Neuronal stem cell (in vitro differentiated cells): ENCODE data around the gene ZNF428.

Source experiments
- DNase-seq: peaks from one replicate; pipeline ENCODE4 v3.0.0-alpha.2; 2013; ENCODE audit warnings: low spot score
- H2AFZ ChIP-seq: one replicate; pipeline ENCODE4 v1.6.1; 2013; ENCODE audit warnings: mild to moderate bottlenecking, low read length, inconsistent platforms
- H2AK5ac ChIP-seq: 2 replicates; pipeline ENCODE4 v1.6.1; 2013; ENCODE audit warnings: low read depth, mild to moderate bottlenecking, inconsistent platforms, low read length, moderate library complexity, mixed read lengths
- H2BK120ac ChIP-seq: 2 replicates; pipeline ENCODE4 v1.6.1; 2013; ENCODE audit warnings: low read depth, mild to moderate bottlenecking, inconsistent platforms, low read length, moderate library complexity, mixed read lengths
- H2BK12ac ChIP-seq: one replicate; pipeline ENCODE4 v1.6.1; 2013; ENCODE audit warnings: low read length, inconsistent platforms
- H2BK15ac ChIP-seq: 2 replicates; pipeline ENCODE4 v1.6.1; 2013; ENCODE audit warnings: mild to moderate bottlenecking, low read length, inconsistent platforms, mixed read lengths
- H2BK5ac ChIP-seq: one replicate; pipeline ENCODE4 v1.6.1; 2013; ENCODE audit warnings: inconsistent platforms, mild to moderate bottlenecking, low read length, moderate library complexity
- H3K14ac ChIP-seq: one replicate; pipeline ENCODE4 v1.6.1; 2013; ENCODE audit warnings: low read length, inconsistent platforms
- H3K18ac ChIP-seq: 2 replicates; pipeline ENCODE4 v1.6.1; 2013; ENCODE audit warnings: low read length, inconsistent platforms
- H3K23ac ChIP-seq: 2 replicates; pipeline ENCODE4 v1.6.1; 2013; ENCODE audit warnings: low read depth, mild to moderate bottlenecking, mixed read lengths, low read length, inconsistent platforms; ENCODE audit not compliant: poor library complexity
- H3K27ac ChIP-seq: replicated peaks from 3 replicates; pipeline ENCODE4 v1.5.1; 2013; ENCODE audit warnings: low read length, inconsistent platforms
- H3K27me3 ChIP-seq, 3 experiments: 2 replicates each; pipeline ENCODE4 v1.6.1; 2013; ENCODE audit warnings: low read length in 3 of 3, mild to moderate bottlenecking in 2 of 3, inconsistent platforms in 1 of 3, low read depth in 1 of 3, mixed read lengths in 1 of 3, moderate library complexity in 1 of 3; ENCODE audit not compliant: control insufficient read depth in 3 of 3, insufficient read depth in 3 of 3
- H3K36me3 ChIP-seq, 2 donors: replicated peaks in 1 of 2; 2 replicates each; pipeline ENCODE4 v1.6.1; 2013; ENCODE audit warnings: low read length in 2 of 2; ENCODE audit not compliant: control insufficient read depth in 2 of 2, insufficient read depth in 2 of 2
- H3K4ac ChIP-seq: 2 replicates; pipeline ENCODE4 v1.6.1; 2013; ENCODE audit warnings: inconsistent platforms, mild to moderate bottlenecking, low read length, moderate library complexity
- H3K4me1 ChIP-seq, 2 donors: 1 replicate in 1 of 2; 2 replicates in 1 of 2; pipeline ENCODE4 v1.6.1; 2013; ENCODE audit warnings: low read length in 2 of 2, low read depth in 1 of 2; ENCODE audit not compliant: control insufficient read depth in 2 of 2, insufficient read depth in 1 of 2
- H3K4me2 ChIP-seq: one replicate; pipeline ENCODE4 v1.6.1; 2013; ENCODE audit warnings: mild to moderate bottlenecking, low read length, inconsistent platforms; ENCODE audit not compliant: insufficient read depth, poor library complexity, severe bottlenecking
- H3K4me3 ChIP-seq, 2 donors: 2 replicates each; pipeline ENCODE4 v1.5.1; 2013; ENCODE audit warnings: low read length in 2 of 2, mild to moderate bottlenecking in 2 of 2, inconsistent platforms in 1 of 2, moderate library complexity in 1 of 2
- H3K79me1 ChIP-seq: one replicate; pipeline ENCODE4 v1.6.1; 2013; ENCODE audit warnings: low read depth, mild to moderate bottlenecking, inconsistent platforms, low read length, moderate library complexity
- H3K9ac ChIP-seq: one replicate; pipeline ENCODE4 v1.6.1; 2013; ENCODE audit warnings: mild to moderate bottlenecking, low read depth, low read length, inconsistent platforms; ENCODE audit not compliant: poor library complexity
- H3K9me3 ChIP-seq, 2 donors: replicated peaks in 1 of 2; 2 replicates each; pipeline versions ENCODE3 to v1.6.1; 2013; ENCODE audit warnings: low read length in 2 of 2, mild to moderate bottlenecking in 2 of 2, inconsistent platforms in 1 of 2, low read depth in 1 of 2, mixed read lengths in 1 of 2, moderate library complexity in 1 of 2; ENCODE audit not compliant: control insufficient read depth in 2 of 2, insufficient read depth in 1 of 2
- H4K8ac ChIP-seq: one replicate; pipeline ENCODE4 v1.6.1; 2013; ENCODE audit warnings: low read depth, mild to moderate bottlenecking, inconsistent platforms, low read length, moderate library complexity
- H4K91ac ChIP-seq: one replicate; pipeline ENCODE4 v1.6.1; 2013; ENCODE audit warnings: low read length, low read depth, mild to moderate bottlenecking, inconsistent platforms; ENCODE audit not compliant: poor library complexity
- WGBS, 2 donors: extraction: QIAGEN DNeasy Blood & Tissue Kit; methylation state at CpG; one replicate each; pipeline ENCODE4 v1.1.7; 2013; ENCODE audit warnings: missing lambda C conversion rate in 2 of 2, mixed read lengths in 1 of 2; ENCODE audit not compliant: insufficient read length in 2 of 2, insufficient replicate concordance in 1 of 2; ENCODE audit errors: extremely low coverage in 2 of 2; 5-methylcytosine and 5-hydroxymethylcytosine counted together

The ZNF428 gene

DNA sequence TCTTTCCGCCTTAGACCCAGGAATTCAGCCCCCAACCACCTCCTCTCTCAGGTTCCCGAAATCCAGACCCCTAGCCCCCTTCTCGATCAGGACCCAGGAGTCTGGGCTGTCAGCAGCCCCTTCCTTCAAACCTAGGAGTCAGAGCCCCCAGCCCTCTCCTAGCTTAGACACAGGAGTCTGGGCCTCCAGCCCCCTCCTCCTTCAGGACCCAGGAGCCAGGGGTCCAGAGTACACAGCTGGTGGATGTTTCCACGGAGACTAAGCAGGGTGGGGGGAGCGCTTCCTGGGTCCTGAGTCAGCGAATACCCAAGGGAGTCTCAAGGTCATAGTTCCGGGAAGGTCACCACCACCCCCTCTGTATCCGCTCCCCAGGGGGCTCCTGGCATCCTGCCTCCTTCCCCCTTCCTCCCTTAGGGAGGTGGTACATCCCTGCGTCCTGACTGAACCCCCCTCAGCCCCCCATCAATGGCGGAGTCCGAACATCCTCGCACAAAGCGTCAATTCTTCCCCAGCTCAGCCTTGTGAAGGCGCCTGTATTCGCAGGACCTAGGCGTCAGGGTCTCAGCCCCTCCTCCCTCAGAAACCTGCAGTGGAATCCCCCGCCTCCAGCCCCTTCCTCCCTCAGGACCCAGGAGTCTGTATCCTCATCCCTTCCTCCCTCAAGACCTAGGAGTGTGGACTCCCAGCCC is 15.6 kb upstream of the ZNF428 start:
- H3K4me2 ChIP-seq = peak overlapping the region; percentile 71
- WGBS, 2 donors = no CpG with 5 or more reads among the region's 17 CpGs
- peak overlapping the region; percentile 94 for H3K27ac ChIP-seq
- peaks cover 0 to 1% (median 0%) of the 10 kb centered on the region in 3 experiments for H3K27me3 ChIP-seq
- peak overlapping the region; percentile 4 for H2BK12ac ChIP-seq
- H4K91ac ChIP-seq = no peak overlapping the region
- H3K18ac ChIP-seq = peak overlapping the region; percentile 84
- peak overlapping the region; percentile 68 for H2BK15ac ChIP-seq
- H3K23ac ChIP-seq = no peak overlapping the region
- peak; percentile 75 for DNase-seq
- peak overlapping the region; percentile 26 for H3K9ac ChIP-seq
- peak overlapping the region; percentile 80 for H2AK5ac ChIP-seq
- peak overlapping the region; percentile 97 for H2BK120ac ChIP-seq
- no peak overlapping the region for H3K14ac ChIP-seq
- peaks cover 26 to 42% of the 10 kb centered on the region in 2 donors for H3K4me1 ChIP-seq
- H2AFZ ChIP-seq = peak overlapping the region; percentile 77
- H4K8ac ChIP-seq = no peak overlapping the region
- H3K4me3 ChIP-seq = peak overlapping the region; percentile 38 to 73
- H3K79me1 ChIP-seq = peaks cover 7% of the 10 kb centered on the region
- peak overlapping the region; percentile 70 for H2BK5ac ChIP-seq
- H3K9me3 ChIP-seq = no peaks in the 10 kb centered on the region
- H3K36me3 ChIP-seq = peaks cover 4 to 28% of the 10 kb centered on the region in 2 donors
- H3K4ac ChIP-seq = no peak overlapping the region

DNA sequence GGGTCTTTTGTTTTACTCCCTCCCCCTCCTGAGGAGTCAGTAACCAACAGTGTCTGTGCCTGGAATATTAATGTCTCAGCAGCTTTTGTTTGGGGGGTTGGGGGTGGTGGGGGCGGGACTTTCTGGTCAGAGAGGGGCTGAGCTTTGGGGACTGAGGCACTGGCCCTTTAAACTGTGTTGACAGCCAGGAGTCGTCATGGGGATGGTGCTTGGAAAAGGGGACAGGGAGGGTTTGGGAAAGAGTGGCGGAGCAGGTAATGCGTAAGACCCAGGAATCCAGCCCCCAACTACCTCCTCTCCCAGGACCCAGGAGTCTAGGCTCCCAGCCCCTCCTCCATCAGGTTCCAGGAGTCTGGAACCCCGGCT is 15.1 kb upstream of the ZNF428 start:
- Histone ChIP-seq H4K91ac (no peak overlapping the region), H3K9me3 (no peaks in the 10 kb centered on the region), H2BK15ac (peak overlapping the region; percentile 14), H3K27me3 (no peaks in the 10 kb centered on the region), H3K27ac (peak overlapping the region; percentile 94), H3K4me2 (peak overlapping the region; percentile 71), H3K36me3 (peaks cover 4 to 28% of the 10 kb centered on the region in 2 donors), H2BK5ac (peak overlapping the region; percentile 70), H3K23ac (no peak overlapping the region), H4K8ac (no peak overlapping the region), H3K18ac (peak overlapping the region; percentile 84), H3K4ac (no peak overlapping the region), H3K79me1 (peaks cover 6% of the 10 kb centered on the region), H3K14ac (no peak overlapping the region), H2AK5ac (peak overlapping the region; percentile 80), H3K9ac (peak overlapping the region; percentile 26), H3K4me1 (peaks cover 26 to 42% of the 10 kb centered on the region in 2 donors), H3K4me3 (peak overlapping the region in 1 of 2 donors; percentile 38), H2BK12ac (peak overlapping the region; percentile 4), H2AFZ (no peak overlapping the region), H2BK120ac (peak overlapping the region; percentile 97)
- no CpG with 5 or more reads among the region's 5 CpGs for whole genome bisulfite sequencing, 2 donors
- no peak for DNase-seq

GRCh38 chr19:43634068-43634467 is 14.6 kb upstream of the ZNF428 start:
- no peak overlapping the region for H3K4me3 ChIP-seq
- no peaks in the 10 kb centered on the region for H3K9me3 ChIP-seq
- no peak overlapping the region for H2BK12ac ChIP-seq
- no peak overlapping the region for H2AK5ac ChIP-seq
- peaks cover 26 to 42% of the 10 kb centered on the region in 2 donors for H3K4me1 ChIP-seq
- no peak overlapping the region for H3K18ac ChIP-seq
- H3K27ac ChIP-seq = no peak overlapping the region
- H3K79me1 ChIP-seq = peaks cover 6% of the 10 kb centered on the region
- no CpG with 5 or more reads among the region's 5 CpGs for WGBS, 2 donors
- H2BK15ac ChIP-seq = no peak overlapping the region
- H3K27me3 ChIP-seq = no peaks in the 10 kb centered on the region
- H2BK120ac ChIP-seq = no peak overlapping the region
- H4K8ac ChIP-seq = no peak overlapping the region
- H3K36me3 ChIP-seq = peaks cover 4 to 32% of the 10 kb centered on the region in 2 donors
- no peak overlapping the region for H3K4me2 ChIP-seq
- H2BK5ac ChIP-seq = no peak overlapping the region
- H3K9ac ChIP-seq = peak overlapping the region; percentile 47
- H4K91ac ChIP-seq = no peak overlapping the region
- H3K23ac ChIP-seq = no peak overlapping the region
- H2AFZ ChIP-seq = no peak overlapping the region
- H3K4ac ChIP-seq = no peak overlapping the region
- no peak overlapping the region for H3K14ac ChIP-seq
- no peak for DNase-seq

- WGBS, 2 donors = no CpG with 5 or more reads among the region's 4 CpGs
- Histone ChIP-seq H2AFZ (no peak overlapping the region), H3K4me1 (peaks cover 23 to 38% of the 10 kb centered on the region in 2 donors), H3K23ac (no peak overlapping the region), H2BK5ac (no peak overlapping the region), H3K27me3 (no peaks in the 10 kb centered on the region), H4K8ac (no peak overlapping the region), H3K9me3 (no peaks in the 10 kb centered on the region), H3K4me3 (no peak overlapping the region), H4K91ac (no peak overlapping the region), H2BK15ac (no peak overlapping the region), H3K4ac (no peak overlapping the region), H2BK12ac (no peak overlapping the region), H3K14ac (no peak overlapping the region), H3K18ac (no peak overlapping the region), H2AK5ac (no peak overlapping the region), H3K36me3 (peaks cover 4 to 37% of the 10 kb centered on the region in 2 donors), H3K79me1 (peaks cover 6% of the 10 kb centered on the region), H3K9ac (no peak overlapping the region), H3K4me2 (no peak overlapping the region), H2BK120ac (no peak overlapping the region), H3K27ac (no peak overlapping the region)
- no peak for DNase-seq
Measured at GRCh38 chr19:43633520-43633919, 14.1 kb upstream of the ZNF428 start.
